Chondrocyte (in vitro differentiated cells): Measurements from ENCODE around the gene AQR. TPM values are rescaled to one million over a fixed set of nuclear protein-coding genes. Genes with fewer than 3 reads are reported as not detected.

Experiments used
- DNase-seq: peaks from one replicate; pipeline ENCODE4 v3.0.0; 2021; ENCODE audit warnings: mixed read lengths, low spot score
- H3K27ac Mint-ChIP-seq: one replicate; pipeline ENCODE4 v1.8.0; 2021; ENCODE audit warnings: mild to moderate bottlenecking, moderate library complexity, mixed read lengths; ENCODE audit not compliant: unreplicated experiment
- H3K27me3 Mint-ChIP-seq: 2 replicates; pipeline ENCODE4 v1.8.0; 2021; ENCODE audit warnings: low read depth, mixed read lengths
- H3K36me3 Mint-ChIP-seq: 2 replicates; pipeline ENCODE4 v1.8.0; 2021; ENCODE audit warnings: low read depth, mixed read lengths
- H3K4me1 Mint-ChIP-seq: 2 replicates; pipeline ENCODE4 v1.8.0; 2021; ENCODE audit warnings: low read depth, mild to moderate bottlenecking, mixed read lengths
- H3K4me3 Mint-ChIP-seq: one replicate; pipeline ENCODE4 v1.8.0; 2021; ENCODE audit warnings: mild to moderate bottlenecking, moderate library complexity, mixed read lengths; ENCODE audit not compliant: unreplicated experiment
- H3K9me3 Mint-ChIP-seq: 2 replicates; pipeline ENCODE4 v1.8.0; 2021; ENCODE audit warnings: low read depth, mixed read lengths
- total RNA-seq: library from RNA; stranded (reverse); gene quantifications from 3 replicates; pipeline ENCODE4 v1.2.1, GENCODE V29; 2021
- TF ChIP-seq, protein P1 (sequence below): fragments of 200-600 bp; sonication (generic); IDR thresholded peaks from 2 replicates; pipeline ENCODE4 v1.5.0; 2021; ENCODE audit warnings: antibody characterized with exemption, mild to moderate bottlenecking, moderate library complexity

The AQR gene
- total RNA-seq, 1 donor from 2014 or later = 18.2 TPM

DNA sequence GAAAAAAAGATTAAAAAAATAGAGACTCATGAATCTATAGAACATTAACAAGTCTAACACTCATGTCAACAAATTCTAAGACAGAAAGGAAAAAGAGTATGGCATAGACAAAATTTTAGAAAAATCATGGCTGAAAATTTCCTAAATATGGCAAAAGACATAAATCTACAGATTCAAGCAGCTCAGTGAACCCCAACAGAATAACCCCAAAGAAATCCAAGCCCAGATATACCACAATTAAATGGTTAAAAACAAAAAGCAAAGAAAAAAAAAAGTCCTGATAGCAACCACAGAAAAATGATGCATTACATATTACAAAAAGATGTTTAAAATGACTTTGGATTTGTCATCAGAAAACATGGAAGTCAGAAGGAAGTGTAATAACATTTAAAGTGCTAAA, 75.6 kb downstream of the AQR start:
- TF ChIP-seq, protein P1, sequence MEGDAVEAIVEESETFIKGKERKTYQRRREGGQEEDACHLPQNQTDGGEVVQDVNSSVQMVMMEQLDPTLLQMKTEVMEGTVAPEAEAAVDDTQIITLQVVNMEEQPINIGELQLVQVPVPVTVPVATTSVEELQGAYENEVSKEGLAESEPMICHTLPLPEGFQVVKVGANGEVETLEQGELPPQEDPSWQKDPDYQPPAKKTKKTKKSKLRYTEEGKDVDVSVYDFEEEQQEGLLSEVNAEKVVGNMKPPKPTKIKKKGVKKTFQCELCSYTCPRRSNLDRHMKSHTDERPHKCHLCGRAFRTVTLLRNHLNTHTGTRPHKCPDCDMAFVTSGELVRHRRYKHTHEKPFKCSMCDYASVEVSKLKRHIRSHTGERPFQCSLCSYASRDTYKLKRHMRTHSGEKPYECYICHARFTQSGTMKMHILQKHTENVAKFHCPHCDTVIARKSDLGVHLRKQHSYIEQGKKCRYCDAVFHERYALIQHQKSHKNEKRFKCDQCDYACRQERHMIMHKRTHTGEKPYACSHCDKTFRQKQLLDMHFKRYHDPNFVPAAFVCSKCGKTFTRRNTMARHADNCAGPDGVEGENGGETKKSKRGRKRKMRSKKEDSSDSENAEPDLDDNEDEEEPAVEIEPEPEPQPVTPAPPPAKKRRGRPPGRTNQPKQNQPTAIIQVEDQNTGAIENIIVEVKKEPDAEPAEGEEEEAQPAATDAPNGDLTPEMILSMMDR = no peak
- Mint-ChIP-seq H3K9me3 (peaks cover 15% of the 10 kb centered on the region), H3K27ac (no peak overlapping the region), H3K4me1 (peaks cover 8% of the 10 kb centered on the region), H3K36me3 (peaks cover 48% of the 10 kb centered on the region), H3K27me3 (no peaks in the 10 kb centered on the region), H3K4me3 (no peak overlapping the region)
- DNase-seq = no peak

GRCh38 chr15:34892963-34893591, 76.5 kb downstream of the AQR start:
- peaks cover 48% of the 10 kb centered on the region for H3K36me3 Mint-ChIP-seq
- peaks cover 8% of the 10 kb centered on the region for H3K4me1 Mint-ChIP-seq
- H3K27me3 Mint-ChIP-seq = no peaks in the 10 kb centered on the region
- no peak overlapping the region for H3K4me3 Mint-ChIP-seq
- H3K27ac Mint-ChIP-seq = no peak overlapping the region
- H3K9me3 Mint-ChIP-seq = peaks cover 15% of the 10 kb centered on the region
- TF ChIP-seq, protein P1 = no peak
- DNase-seq = no peak

- Mint-ChIP-seq H3K4me1 (peaks cover 16% of the 10 kb centered on the region), H3K27ac (no peak overlapping the region), H3K9me3 (peaks cover 15% of the 10 kb centered on the region), H3K36me3 (peaks cover 38% of the 10 kb centered on the region), H3K27me3 (no peaks in the 10 kb centered on the region), H3K4me3 (no peak overlapping the region)
- DNase-seq = no peak
- TF ChIP-seq, protein P1 = no peak
Measured at GRCh38 chr15:34890424-34890823, 79.1 kb downstream of the AQR start.

GRCh38 chr15:34889476-34889875, 80.1 kb downstream of the AQR start:
- Mint-ChIP-seq H3K4me1 (peaks cover 14% of the 10 kb centered on the region), H3K4me3 (no peak overlapping the region), H3K9me3 (peaks cover 15% of the 10 kb centered on the region), H3K27me3 (no peaks in the 10 kb centered on the region), H3K36me3 (peaks cover 42% of the 10 kb centered on the region), H3K27ac (no peak overlapping the region)
- TF ChIP-seq, protein P1 = no peak
- DNase-seq = no peak

- DNase-seq = no peak
- H3K27ac Mint-ChIP-seq = no peak overlapping the region
- peaks cover 24% of the 10 kb centered on the region for H3K36me3 Mint-ChIP-seq
- peaks cover 8% of the 10 kb centered on the region for H3K4me1 Mint-ChIP-seq
- H3K27me3 Mint-ChIP-seq = no peaks in the 10 kb centered on the region
- no peak overlapping the region for H3K4me3 Mint-ChIP-seq
- no peaks in the 10 kb centered on the region for H3K9me3 Mint-ChIP-seq
- TF ChIP-seq, protein P1 = no peak
Measured at GRCh38 chr15:34886134-34886533, 83.4 kb downstream of the AQR start.
